Measurements from ENCODE around the gene CDKL1. TPM values are rescaled to one million over a fixed set of nuclear protein-coding genes. Genes with fewer than 3 reads are reported as not detected.

The CDKL1 gene
- total and polyA plus RNA-seq, 2 donors (not counting 3 experiments of a cell fraction or from before 2014, with no cell fraction given), result 2.6 to 9.7 TPM

DNA sequence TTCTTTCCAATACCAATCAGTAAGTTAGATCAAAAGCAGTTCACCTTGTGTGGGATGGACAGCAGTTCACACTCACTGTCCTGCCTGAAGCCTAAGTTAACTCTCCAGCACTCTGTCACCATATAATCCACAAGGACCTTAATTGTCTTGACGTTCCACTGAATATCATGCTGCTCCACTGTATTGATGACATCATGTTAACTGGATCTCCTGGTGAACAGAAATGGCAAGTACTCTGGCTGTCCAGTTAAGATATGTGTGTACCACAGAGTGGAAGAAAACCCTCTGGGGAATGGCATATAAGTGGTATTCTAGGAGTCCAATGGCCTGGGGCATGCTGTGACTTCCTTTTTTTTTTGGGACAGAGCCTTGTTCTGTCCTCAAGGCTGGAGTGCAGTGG is 16.2 kb downstream of the CDKL1 start:
- Histone ChIP-seq H3K9me1 (replicated peaks; ENCODE audit: control insufficient read depth, extremely low read depth, insufficient read depth, low read length) (no peaks in the 10 kb centered on the region), H4K20me1 (replicated peaks; ENCODE audit: control insufficient read depth, extremely low read depth, insufficient read depth, low read length) (no peaks in the 10 kb centered on the region), H3K27me3 (ENCODE audit: control insufficient read depth in 2 of 2, insufficient read depth in 2 of 2, low read length in 2 of 2) (no peaks in the 10 kb centered on the region), H3K9me3 (replicated peaks; ENCODE audit: control insufficient read depth, insufficient read depth, low read length) (no peaks in the 10 kb centered on the region), H3K36me3 (ENCODE audit: control insufficient read depth in 2 of 2, extremely low read depth in 1 of 2, insufficient read depth in 2 of 2, low read length in 2 of 2) (peaks cover 0 to 4% of the 10 kb centered on the region in 2 experiments), H3K27ac (ENCODE audit: insufficient read depth, low read depth, low read length) (no peak overlapping the region), H3K9ac (replicated peaks; ENCODE audit: extremely low read depth, insufficient read depth, low read length) (no peak overlapping the region), H3K4me3 (replicated peaks in 1 of 3; ENCODE audit: insufficient read depth in 1 of 3, low read depth in 1 of 3, low read length in 3 of 3) (no peak overlapping the region), H3K4me2 (ENCODE audit: insufficient read depth, low read length) (no peak overlapping the region), H2AFZ (ENCODE audit: low read depth, low read length) (no peak overlapping the region), H3K4me1 (ENCODE audit: control insufficient read depth, extremely low read depth, insufficient read depth, low read length) (no peaks in the 10 kb centered on the region), H3K79me2 (ENCODE audit: control insufficient read depth, insufficient read depth, low read length) (no peaks in the 10 kb centered on the region)
- POLR2A ChIA-PET, result no interaction called here
- FAIRE-seq (no peak), DNase-seq (ENCODE audit: low read depth, low spot score) (no peak)
- no TSS peak for BruUV-seq (replicated peaks)
- dilution Hi-C loops (cut with MboI; ENCODE audit: extremely low pct_ligation_motif_present, low sequenced_read_pairs), result no loop called here
- no peak for TF ChIP-seq MYC (IDR thresholded peaks at IDR 0.05; ENCODE audit: low read depth, low read length)
- TF ChIP-seq EZH2 (IDR thresholded peaks at IDR 0.05; ENCODE audit: borderline replicate concordance, low read depth, low read length, severe bottlenecking), result no peak
- TF ChIP-seq FOS (IDR thresholded peaks at IDR 0.05; ENCODE audit: borderline replicate concordance, insufficient read depth, low read length), result no peak
- TF ChIP-seq POLR2AphosphoS5 (IDR thresholded peaks at IDR 0.05; ENCODE audit: insufficient read depth, low read depth, low read length), result no peak
- TF ChIP-seq CTCF (IDR thresholded peaks at IDR 0.05; ENCODE audit: extremely low read depth in 1 of 2, insufficient read depth in 1 of 2, low read depth in 1 of 2, low read length in 2 of 2), result no peak
- no peak for TF ChIP-seq MAX (IDR thresholded peaks at IDR 0.05; ENCODE audit: insufficient read depth, insufficient read length)
- TF ChIP-seq JUN (IDR thresholded peaks at IDR 0.05; ENCODE audit: borderline replicate concordance, insufficient read depth, insufficient read length, low read depth), result no peak
- no peak for TF ChIP-seq GATA2 (IDR thresholded peaks at IDR 0.05; ENCODE audit: insufficient read depth, insufficient read length, low read depth, low read length)
- no peak for TF ChIP-seq POLR2A (IDR thresholded peaks at IDR 0.05; ENCODE audit: low read depth, low read length)
- intact Hi-C loops (cut with micrococcal nuclease), result no loop called here
- CTCF ChIA-PET, result interaction anchor here (0.7 kb wide), 1 partner anchor 19 kb away, joined by 4 read pairs; no protein-coding TSS in a partner anchor

Data from endothelial cell of umbilical vein (primary cell).